Astrocyte of the hippocampus (primary cell): ENCODE results near the gene BPIFB1.

Source experiments
- DNase-seq: peaks from one replicate; pipeline ENCODE4 v3.0.0; 2011; ENCODE audit warnings: low read depth, low spot score

The BPIFB1 gene

GRCh38 chr20:33298391-33298790 is 15.4 kb downstream of the BPIFB1 start:
- DNase-seq, result no peak

GRCh38 chr20:33299111-33299603 is 16.1 kb downstream of the BPIFB1 start:
- DNase-seq, result peak; percentile 75

- peak; percentile 42 for DNase-seq
These were observed 18.3 kb downstream of the BPIFB1 start for GRCh38 chr20:33301192-33301930.

- DNase-seq, result no peak
These were observed 20.6 kb downstream of the BPIFB1 start for GRCh38 chr20:33303595-33303994.

GRCh38 chr20:33304046-33304445 is 21.0 kb downstream of the BPIFB1 start:
- DNase-seq, result no peak

GRCh38 chr20:33305589-33306057 is 22.6 kb downstream of the BPIFB1 start:
- DNase-seq, result peak; percentile 30

- no peak for DNase-seq
These were observed 23.2 kb downstream of the BPIFB1 start for GRCh38 chr20:33306228-33306627.

GRCh38 chr20:33306807-33307206 is 23.8 kb downstream of the BPIFB1 start:
- no peak for DNase-seq

GRCh38 chr20:33308668-33309067 is 25.7 kb downstream of the BPIFB1 start:
- DNase-seq, result no peak

- DNase-seq, result no peak
These were observed 26.6 kb downstream of the BPIFB1 start for GRCh38 chr20:33309631-33310030.

GRCh38 chr20:33310327-33310899 is 27.4 kb downstream of the BPIFB1 start:
- no peak for DNase-seq

GRCh38 chr20:33311011-33311410 is 28.0 kb downstream of the BPIFB1 start:
- no peak for DNase-seq

GRCh38 chr20:33311996-33312395 is 29.0 kb downstream of the BPIFB1 start:
- no peak for DNase-seq

GRCh38 chr20:33312583-33312982 is 29.6 kb downstream of the BPIFB1 start:
- DNase-seq, result no peak

GRCh38 chr20:33313686-33314314 is 30.8 kb downstream of the BPIFB1 start:
- DNase-seq, result no peak

GRCh38 chr20:33316343-33316742 is 33.3 kb downstream of the BPIFB1 start:
- no peak for DNase-seq

- no peak for DNase-seq
These were observed 33.9 kb downstream of the BPIFB1 start for GRCh38 chr20:33316958-33317357.

- DNase-seq, result no peak
These were observed 34.5 kb downstream of the BPIFB1 start for GRCh38 chr20:33317424-33318095.

- DNase-seq, result no peak
These were observed 35.0 kb downstream of the BPIFB1 start for GRCh38 chr20:33318096-33318429.

GRCh38 chr20:33320006-33320405 is 37.0 kb downstream of the BPIFB1 start:
- DNase-seq, result no peak

- DNase-seq, result no peak
These were observed 39.4 kb downstream of the BPIFB1 start for GRCh38 chr20:33322456-33322855.

GRCh38 chr20:33323236-33323635 is 40.2 kb downstream of the BPIFB1 start:
- no peak for DNase-seq
